Heart right ventricle (tissue), 16 donors: Measurements from ENCODE around the gene TCF25. TPM values are rescaled to one million over a fixed set of nuclear protein-coding genes. Genes with fewer than 3 reads are reported as not detected.

Source experiments
- ATAC-seq, 8 donors: fragments of 200-7000 bp; cut with Tn5 transposase; one replicate each; pipeline ENCODE4 v1.9.1; 2020; ENCODE audit warnings: mild to moderate bottlenecking in 8 of 8, moderate library complexity in 8 of 8, moderate number of reproducible peaks in 1 of 8
- DNase-seq, 2 donors: peaks; one replicate each; pipeline ENCODE4 v3.0.0-alpha.2; 2020
- H3K27ac ChIP-seq, 10 donors: fragments of 200-600 bp; sonication (generic) in 2 of 10; one replicate each; pipeline versions ENCODE4 v1.5.0 to v1.8.0; 2020 to 2022; ENCODE audit warnings: mild to moderate bottlenecking in 3 of 10
- H3K27me3 ChIP-seq, 7 donors: fragments of 200-600 bp; one replicate each; pipeline ENCODE4 v1.8.0; 2021 to 2022; ENCODE audit warnings: mild to moderate bottlenecking in 2 of 7
- H3K36me3 ChIP-seq, 9 donors: fragments of 200-600 bp; sonication (generic) in 1 of 9; one replicate each; pipeline versions ENCODE4 v1.5.0 to v1.8.0; 2020 to 2022; ENCODE audit warnings: mild to moderate bottlenecking in 2 of 9
- H3K4me1 ChIP-seq, 9 donors: fragments of 200-600 bp; sonication (generic) in 1 of 9; one replicate each; pipeline versions ENCODE4 v1.5.0 to v1.8.0; 2020 to 2022; ENCODE audit warnings: mild to moderate bottlenecking in 4 of 9
- H3K4me3 ChIP-seq, 10 donors: fragments of 200-600 bp; sonication (generic) in 2 of 10; one replicate each; pipeline versions ENCODE4 v1.5.0 to v1.8.0; 2020 to 2022; ENCODE audit warnings: mild to moderate bottlenecking in 7 of 10, moderate library complexity in 2 of 10
- H3K9me3 ChIP-seq, 11 donors: fragments of 200-600 bp in 10 of 11; sonication (generic) in 2 of 11; one replicate each; pipeline versions ENCODE4 v1.5.0 to v1.8.0; 2013 to 2022; ENCODE audit warnings: mild to moderate bottlenecking in 2 of 11, control low read depth in 1 of 11, moderate library complexity in 1 of 11
- WGBS, 2 donors: extraction: QIAGEN DNeasy Blood & Tissue Kit; methylation state at CpG; one replicate each; pipeline ENCODE4 v1.1.7; 2013; ENCODE audit warnings: inconsistent platforms in 1 of 2; 5-methylcytosine and 5-hydroxymethylcytosine counted together
- intact Hi-C, 10 donors: fragments of 100-400 bp; cut with DNase I; formaldehyde crosslinking; loops; one replicate each; pipeline versions ENCODE4 v1.11.1 to v1.14.2; 2022
- polyA plus RNA-seq, 2 donors: library from polyadenylated mRNA; stranded (reverse); fragments of 200-250 nt; gene quantifications; one replicate each; pipeline ENCODE4 v1.2.3, GENCODE V29; 2013
- total RNA-seq, 10 donors: library from RNA; stranded (reverse); fragmentation: NEBNext Ultra II Directional in 3 of 10; extraction: Animal tissue kit (Norgen Biotek cat#: 25700) in 3 of 10; gene quantifications; one replicate each; pipeline versions ENCODE4 v1.2.1 to v1.2.4, GENCODE V29; 2021 to 2023
- TF ChIP-seq, protein P1 (sequence below), 9 donors: fragments of 200-600 bp; sonication (generic) in 2 of 9; IDR thresholded peaks; one replicate each; pipeline versions ENCODE4 v1.5.0 to v1.8.0; 2021 to 2022; ENCODE audit warnings: antibody characterized with exemption in 9 of 9, mild to moderate bottlenecking in 5 of 9, moderate library complexity in 1 of 9
- donor health status: Arrhythmogenic right ventricular cardiomyopathy.
- donor health status: ischemic (EF 13 %, LVEDD 7.1; RV severe dilation, severe dysfunction).
- donor health status: healthy with polysubstance abuse.
- donor health status: DM: no; HTN: yes; CAD: no.
- donor health status: DM: no; HTN: no; CAD: no.
- donor health status: ischemic (EF 25% LVEDD 6.9; RV normal size, moderate dysfunction).
- donor health status: ischemic (EF 25% LVEDD 5.7; RV mildly dilated, moderate dysfunction).
- donor health status: healthy.
- donor health status: DM: yes; HTN: yes; CAD: no.
- donor health status: Ischemic cardiomyopathy.
- donor health status: ischemic (EF 35%, LVEDD 5.7; RV mildly dilated, moderate dysfunction).
- donor health status: nonischemic (EF 11% LVEDD 7.7; RV severe dilation, severe dysfunction).
- donor health status: DM: yes; HTN: yes; CAD: no.
- donor health status: PGD.
- donor health status: ischemic (EF 29% LVEDD 5.4; RV normal size, mild dysfunction).
- donor health status: nonischemic (EF 23%, LVEDD 6.1; RV moderate dilation, normal function).

TCF25 gene
- total and polyA plus RNA-seq, 12 donors: 77.5 to 112 (median 94.8) TPM

- ATAC-seq (peak in 1 of 8 donors; percentile 53), DNase-seq (no peak)
- H3K9me3 ChIP-seq: no peaks in the 10 kb centered on the region
- no peaks in the 10 kb centered on the region for H3K4me1 ChIP-seq
- intact Hi-C loops: no loop called here
- H3K27me3 ChIP-seq: no peaks in the 10 kb centered on the region
- H3K27ac ChIP-seq: no peak overlapping the region
- WGBS, 2 donors: 95 to 96% methylated on average over 36 of the region's 36 CpGs
- H3K4me3 ChIP-seq: no peak overlapping the region
- TF ChIP-seq, protein P1, sequence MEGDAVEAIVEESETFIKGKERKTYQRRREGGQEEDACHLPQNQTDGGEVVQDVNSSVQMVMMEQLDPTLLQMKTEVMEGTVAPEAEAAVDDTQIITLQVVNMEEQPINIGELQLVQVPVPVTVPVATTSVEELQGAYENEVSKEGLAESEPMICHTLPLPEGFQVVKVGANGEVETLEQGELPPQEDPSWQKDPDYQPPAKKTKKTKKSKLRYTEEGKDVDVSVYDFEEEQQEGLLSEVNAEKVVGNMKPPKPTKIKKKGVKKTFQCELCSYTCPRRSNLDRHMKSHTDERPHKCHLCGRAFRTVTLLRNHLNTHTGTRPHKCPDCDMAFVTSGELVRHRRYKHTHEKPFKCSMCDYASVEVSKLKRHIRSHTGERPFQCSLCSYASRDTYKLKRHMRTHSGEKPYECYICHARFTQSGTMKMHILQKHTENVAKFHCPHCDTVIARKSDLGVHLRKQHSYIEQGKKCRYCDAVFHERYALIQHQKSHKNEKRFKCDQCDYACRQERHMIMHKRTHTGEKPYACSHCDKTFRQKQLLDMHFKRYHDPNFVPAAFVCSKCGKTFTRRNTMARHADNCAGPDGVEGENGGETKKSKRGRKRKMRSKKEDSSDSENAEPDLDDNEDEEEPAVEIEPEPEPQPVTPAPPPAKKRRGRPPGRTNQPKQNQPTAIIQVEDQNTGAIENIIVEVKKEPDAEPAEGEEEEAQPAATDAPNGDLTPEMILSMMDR (IDR thresholded peaks at IDR 0.05): no peak
- peaks cover 7 to 90% (median 71%) of the 10 kb centered on the region in 9 donors for H3K36me3 ChIP-seq
These were observed 25.0 kb downstream of the TCF25 start for GRCh38 chr16:89898201-89898967.

- H3K4me3 ChIP-seq: no peak overlapping the region
- no peaks in the 10 kb centered on the region for H3K4me1 ChIP-seq
- DNase-seq (no peak), ATAC-seq (no peak)
- 95% methylated on average over 20 of the region's 20 CpGs for WGBS, 2 donors
- no peak overlapping the region for H3K27ac ChIP-seq
- intact Hi-C loops: no loop called here
- H3K36me3 ChIP-seq: peaks cover 5 to 90% (median 65%) of the 10 kb centered on the region in 9 donors
- no peaks in the 10 kb centered on the region for H3K9me3 ChIP-seq
- no peaks in the 10 kb centered on the region for H3K27me3 ChIP-seq
- TF ChIP-seq, protein P1 (IDR thresholded peaks at IDR 0.05): no peak
These were observed 26.6 kb downstream of the TCF25 start for GRCh38 chr16:89899879-89900481.

- DNase-seq (no peak), ATAC-seq (no peak)
- 97% methylated on average over 17 of the region's 17 CpGs for WGBS, 2 donors
- TF ChIP-seq, protein P1 (IDR thresholded peaks at IDR 0.05): no peak
- no peak overlapping the region for H3K4me3 ChIP-seq
- H3K36me3 ChIP-seq: peaks cover 7 to 90% (median 55%) of the 10 kb centered on the region in 9 donors
- H3K4me1 ChIP-seq: no peaks in the 10 kb centered on the region
- H3K9me3 ChIP-seq: no peaks in the 10 kb centered on the region
- intact Hi-C loops: no loop called here
- no peak overlapping the region for H3K27ac ChIP-seq
- H3K27me3 ChIP-seq: no peaks in the 10 kb centered on the region
These were observed 27.5 kb downstream of the TCF25 start for GRCh38 chr16:89900885-89901284.

- TF ChIP-seq, protein P1 (IDR thresholded peaks at IDR 0.05): no peak
- ATAC-seq: peak in 1 of 8 donors; percentile 69
- WGBS, 2 donors: 90 to 92% methylated on average over 11 of the region's 11 CpGs
These were observed 29.6 kb downstream of the TCF25 start for GRCh38 chr16:89902980-89903379.

More at GRCh38 chr16:89902980-89903379, 29.6 kb downstream of the TCF25 start:
- intact Hi-C loops: no loop called here
- Histone ChIP-seq H3K4me3 (no peak overlapping the region), H3K36me3 (peaks cover 7 to 82% (median 52%) of the 10 kb centered on the region in 9 donors), H3K4me1 (no peaks in the 10 kb centered on the region), H3K9me3 (no peaks in the 10 kb centered on the region), H3K27ac (peak overlapping the region in 1 of 10 donors; percentile 67), H3K27me3 (no peaks in the 10 kb centered on the region)
- DNase-seq: no peak
